GM21737 (cell line): ENCODE results near the gene MEX3A.
"Not testable (repeated sequence)": the region's sequence is repeated elsewhere in the genome, so short reads cannot be mapped to it uniquely, and the experiment has no call there.

Source experiments
- ATAC-seq: cut with Tn5 transposase; IDR thresholded peaks from one replicate; pipeline ENCODE4 v1.9.1; 2021; ENCODE audit warnings: mild to moderate bottlenecking, moderate library complexity; ENCODE audit not compliant: unreplicated experiment

The MEX3A gene

DNA sequence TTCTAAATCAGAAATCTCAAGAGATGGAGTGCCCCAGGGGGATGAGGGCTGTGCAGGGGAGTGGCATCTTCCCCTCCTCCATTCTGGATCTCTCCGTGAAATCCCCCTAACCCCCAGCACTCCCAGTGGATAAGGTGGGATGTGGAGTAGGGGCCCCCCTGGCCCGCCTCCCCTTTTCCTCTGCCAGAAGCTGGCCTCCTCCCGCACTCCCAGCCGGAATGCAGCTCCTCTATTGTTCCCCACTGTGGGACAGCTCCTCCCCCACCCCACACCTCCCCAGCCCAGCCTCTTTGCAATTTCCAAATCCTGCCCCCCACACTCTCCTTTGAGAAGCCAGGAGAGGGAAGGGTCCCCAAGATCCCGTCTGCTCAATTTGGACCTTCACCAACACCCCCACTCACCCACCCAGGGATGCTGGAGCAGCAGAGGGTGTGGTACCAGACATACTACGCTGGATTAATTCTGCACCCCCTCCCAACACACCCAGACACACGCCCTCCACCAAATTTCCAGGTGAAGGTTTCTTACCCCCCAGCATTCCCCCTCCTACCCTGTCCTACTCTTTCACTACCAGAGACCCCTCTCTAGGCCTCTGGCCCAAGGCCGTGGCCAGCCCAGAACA, 1.9 kb downstream of the MEX3A start:
- no peak for ATAC-seq

DNA sequence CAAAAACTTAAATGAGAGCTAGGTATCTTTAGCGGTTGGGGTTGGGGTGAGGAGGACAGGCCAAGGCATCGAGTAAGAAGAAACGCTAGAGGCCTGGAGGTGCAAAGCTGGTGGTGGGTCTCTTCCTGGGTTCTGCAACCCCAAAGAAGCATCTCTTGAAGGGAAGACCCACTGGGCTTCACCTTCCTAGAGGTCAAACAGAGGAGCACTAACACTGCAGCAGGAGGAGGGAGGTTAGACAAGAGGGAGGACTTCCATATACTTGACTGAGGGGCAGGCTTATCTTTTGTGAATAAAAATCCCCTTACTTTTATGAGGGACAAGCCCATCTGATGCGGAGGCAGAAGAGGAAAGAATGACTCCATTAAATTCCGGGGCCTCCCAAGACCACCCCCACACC, 2.5 kb downstream of the MEX3A start:
- no peak for ATAC-seq

GRCh38 chr1:156078728-156079127, 3.5 kb downstream of the MEX3A start:
- ATAC-seq = no peak

DNA sequence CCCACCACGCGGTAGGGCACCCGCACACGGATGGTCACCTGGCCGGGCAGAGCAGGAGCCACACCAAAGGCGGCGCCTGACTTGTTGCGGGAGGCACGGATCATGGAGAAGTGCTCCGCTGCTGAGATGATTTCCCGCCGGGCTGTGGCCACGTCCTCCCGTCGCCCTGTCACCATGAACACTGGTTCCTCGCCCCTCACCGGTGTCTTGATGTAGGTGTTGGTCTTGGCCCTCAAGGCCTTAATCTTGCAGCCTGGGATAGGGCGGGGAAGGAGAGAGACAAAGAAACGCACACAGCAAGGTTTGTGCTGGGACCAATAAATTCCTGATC, 4.9 kb downstream of the MEX3A start:
- ATAC-seq = no peak

DNA sequence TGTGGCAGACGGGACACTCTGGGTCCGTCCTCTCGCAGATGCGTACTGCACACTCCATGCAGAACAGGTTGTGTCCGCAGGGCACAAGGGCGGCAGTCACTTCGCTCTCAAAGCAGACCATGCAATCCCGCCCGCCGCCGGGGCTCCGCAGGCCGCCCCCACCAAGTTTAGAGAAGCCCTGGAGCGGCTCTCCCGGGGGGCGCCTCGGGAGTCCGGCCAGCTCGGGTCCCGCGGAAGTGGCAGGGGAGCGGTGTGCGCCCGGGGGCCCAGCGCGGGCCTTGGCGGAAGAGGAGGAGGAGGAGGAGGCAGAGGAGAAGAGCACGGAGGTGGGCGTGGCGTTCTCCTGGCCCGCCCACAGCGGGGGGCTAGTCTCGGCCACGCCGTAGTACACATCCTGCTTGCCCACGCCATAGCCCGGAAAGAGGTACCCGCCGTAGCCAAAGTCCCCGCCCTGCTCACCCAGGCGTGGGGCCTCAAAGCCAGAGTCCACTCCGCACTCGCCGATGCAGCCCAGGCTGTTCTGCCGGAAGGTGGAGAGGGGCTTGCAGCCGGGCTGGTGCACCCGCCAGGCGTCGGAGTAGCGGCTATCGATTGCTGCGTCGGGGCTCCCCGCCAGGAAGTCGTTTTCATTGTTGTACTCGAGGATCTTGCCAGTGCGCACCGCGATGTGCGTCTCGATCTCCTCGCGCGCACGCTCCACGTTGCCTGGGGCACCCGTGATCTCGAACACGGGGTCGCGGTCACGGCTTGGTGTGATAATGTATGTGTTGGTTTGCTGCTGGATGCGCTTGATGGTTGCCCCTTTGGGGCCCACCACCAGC, 5.4 kb downstream of the MEX3A start:
- no peak for ATAC-seq

DNA sequence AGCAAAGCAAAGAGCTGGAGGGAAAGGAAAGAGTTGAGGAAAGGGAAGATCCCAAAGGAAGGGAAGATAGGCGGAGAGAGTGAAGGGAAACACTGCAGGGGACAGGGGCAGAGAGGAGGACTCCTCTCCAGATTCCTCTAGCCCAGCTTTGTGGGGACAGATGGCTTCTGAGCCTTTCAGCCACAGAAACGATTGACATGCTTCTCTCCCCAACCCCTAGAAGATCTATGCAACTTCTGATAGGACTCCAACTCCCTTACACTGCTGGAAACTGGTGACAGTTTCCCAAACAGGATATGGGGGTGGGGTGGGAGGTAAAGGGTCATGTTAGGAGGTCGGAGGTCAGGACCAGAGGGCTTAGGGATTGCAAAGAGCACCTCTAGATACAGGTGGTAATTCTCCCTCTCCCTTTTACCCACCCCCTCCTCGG, 6.5 kb downstream of the MEX3A start:
- no peak for ATAC-seq

DNA sequence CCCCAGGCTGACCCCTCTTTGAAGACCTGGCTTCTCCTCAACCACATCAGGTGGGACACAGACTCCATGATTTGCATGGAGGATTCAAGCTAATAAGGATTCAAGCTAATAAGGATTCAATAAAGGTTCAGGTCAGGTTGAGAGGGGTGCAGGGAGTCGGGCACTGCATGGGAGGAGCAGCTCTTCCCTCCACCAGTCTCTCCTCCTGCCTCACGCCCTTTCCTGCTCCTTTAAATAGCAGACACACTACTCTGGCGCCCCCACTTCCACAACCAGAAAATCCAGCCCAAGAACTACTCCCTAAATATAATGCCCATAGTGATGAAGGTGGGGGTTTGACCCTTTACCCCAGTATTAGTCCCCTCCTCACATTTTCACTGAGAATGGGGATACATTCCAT, 7.1 kb downstream of the MEX3A start:
- ATAC-seq = no peak

DNA sequence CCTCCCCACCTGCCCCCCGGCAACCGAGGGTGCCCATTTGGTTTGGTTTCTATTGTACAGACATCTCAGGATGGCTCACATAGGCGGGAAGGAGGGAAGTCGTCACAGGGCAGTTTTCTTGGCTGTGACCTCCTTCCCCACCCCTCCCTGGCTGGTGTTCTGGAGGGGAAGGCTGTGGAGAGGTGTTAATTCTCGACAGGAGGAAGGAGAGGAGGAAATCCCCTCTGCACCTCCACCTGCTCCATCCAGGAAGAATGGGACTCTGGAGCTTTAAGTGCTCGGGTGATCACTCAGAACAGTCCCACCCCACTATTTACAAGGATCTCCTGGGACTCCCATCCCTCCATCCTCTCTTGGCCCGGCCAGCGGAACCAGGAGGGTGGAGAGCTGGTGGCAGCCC, 7.6 kb downstream of the MEX3A start:
- ATAC-seq = no peak

- ATAC-seq = no peak
These were observed 8.5 kb downstream of the MEX3A start for GRCh38 chr1:156073740-156074139.

DNA sequence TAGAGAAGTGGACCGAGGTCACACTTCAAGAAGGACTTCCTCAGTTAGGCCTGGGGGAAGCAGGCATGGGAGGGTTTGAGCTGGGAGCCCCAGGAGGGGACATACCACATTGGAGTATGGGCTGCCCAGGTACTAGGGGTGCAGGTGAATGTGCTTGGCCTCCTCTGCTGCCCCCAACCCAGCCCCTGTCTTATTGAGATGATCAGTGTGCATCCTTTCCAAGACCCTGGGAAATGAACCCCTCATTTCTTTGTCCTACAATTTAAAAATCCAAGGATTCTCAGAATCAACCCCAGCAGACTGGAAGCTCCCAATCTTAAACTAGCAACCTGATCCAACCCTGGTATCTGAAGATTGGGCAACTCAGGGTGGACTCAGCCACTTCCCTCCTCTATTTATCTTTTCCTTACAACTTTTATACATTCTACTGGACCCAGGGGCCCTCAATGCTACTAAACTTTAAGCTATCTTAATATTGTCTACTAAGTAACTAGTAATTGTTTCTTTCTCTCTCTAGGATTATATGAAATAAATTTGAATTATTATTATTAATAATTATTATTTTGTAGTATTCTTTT, 9.1 kb downstream of the MEX3A start:
- no peak for ATAC-seq

- ATAC-seq = no peak
These were observed 10.0 kb downstream of the MEX3A start for GRCh38 chr1:156072251-156072650.

- not testable (repeated sequence) for ATAC-seq
These were observed 10.9 kb downstream of the MEX3A start for GRCh38 chr1:156071332-156071816.

- ATAC-seq = no peak
These were observed 11.7 kb downstream of the MEX3A start for GRCh38 chr1:156070548-156070947.

- ATAC-seq = no peak
These were observed 12.5 kb downstream of the MEX3A start for GRCh38 chr1:156069490-156070455.

- no peak for ATAC-seq
These were observed 15.0 kb downstream of the MEX3A start for GRCh38 chr1:156067262-156067661.

GRCh38 chr1:156065871-156066270, 16.4 kb downstream of the MEX3A start:
- ATAC-seq = no peak

- no peak for ATAC-seq
These were observed 17.1 kb downstream of the MEX3A start for GRCh38 chr1:156065212-156065611.

DNA sequence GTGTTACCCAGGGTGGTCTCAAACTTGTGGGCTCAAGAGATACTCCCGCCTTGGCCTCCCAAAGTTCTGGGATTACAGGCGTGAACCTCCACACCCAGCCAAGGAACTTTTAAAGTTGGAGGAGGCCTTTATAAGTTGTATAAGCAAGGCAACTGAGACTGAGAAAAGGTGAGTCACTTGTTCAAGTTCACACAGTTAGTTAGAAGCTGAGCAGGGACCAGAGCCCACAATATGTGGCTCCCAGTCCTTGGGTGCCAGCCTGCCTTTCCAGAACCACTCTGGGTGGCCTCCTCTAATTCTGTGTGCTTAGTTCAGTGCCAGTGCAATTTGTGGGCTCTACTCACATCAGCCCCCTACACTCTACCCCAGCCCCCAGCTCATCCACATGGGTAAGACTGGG, 17.6 kb downstream of the MEX3A start:
- ATAC-seq = no peak

DNA sequence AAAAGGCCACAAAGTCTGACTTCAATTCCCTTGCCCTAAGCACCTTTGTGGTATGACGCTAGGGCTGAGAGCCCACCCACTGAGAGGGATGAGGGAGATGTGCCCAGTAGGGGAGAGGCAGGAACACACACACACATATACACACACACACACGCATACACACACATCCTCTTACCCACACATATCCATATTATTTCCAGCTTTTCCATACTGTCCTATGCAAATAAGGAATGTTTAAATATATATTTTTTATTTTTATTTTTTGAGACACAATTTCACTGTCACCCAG, 18.3 kb downstream of the MEX3A start:
- no peak for ATAC-seq

DNA sequence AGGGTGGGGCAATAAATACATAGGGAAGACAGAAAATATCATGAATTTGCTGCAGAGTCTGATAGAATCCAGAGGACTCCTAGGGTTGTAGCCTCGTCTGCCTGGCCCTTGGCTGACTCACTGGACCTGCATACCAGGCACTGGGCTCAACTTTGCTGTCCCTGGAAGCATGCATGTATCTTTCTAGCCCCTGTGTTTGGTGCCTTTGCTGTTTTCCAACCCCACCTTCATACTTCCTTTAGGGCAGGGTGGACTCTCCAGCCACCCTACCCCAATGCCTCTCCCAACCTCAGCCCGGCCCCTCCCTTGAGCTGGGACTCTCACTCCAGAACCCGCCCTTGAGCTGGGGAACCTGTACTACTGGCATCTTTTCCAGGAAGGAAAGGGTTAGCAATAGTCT, 20.1 kb downstream of the MEX3A start:
- no peak for ATAC-seq

DNA sequence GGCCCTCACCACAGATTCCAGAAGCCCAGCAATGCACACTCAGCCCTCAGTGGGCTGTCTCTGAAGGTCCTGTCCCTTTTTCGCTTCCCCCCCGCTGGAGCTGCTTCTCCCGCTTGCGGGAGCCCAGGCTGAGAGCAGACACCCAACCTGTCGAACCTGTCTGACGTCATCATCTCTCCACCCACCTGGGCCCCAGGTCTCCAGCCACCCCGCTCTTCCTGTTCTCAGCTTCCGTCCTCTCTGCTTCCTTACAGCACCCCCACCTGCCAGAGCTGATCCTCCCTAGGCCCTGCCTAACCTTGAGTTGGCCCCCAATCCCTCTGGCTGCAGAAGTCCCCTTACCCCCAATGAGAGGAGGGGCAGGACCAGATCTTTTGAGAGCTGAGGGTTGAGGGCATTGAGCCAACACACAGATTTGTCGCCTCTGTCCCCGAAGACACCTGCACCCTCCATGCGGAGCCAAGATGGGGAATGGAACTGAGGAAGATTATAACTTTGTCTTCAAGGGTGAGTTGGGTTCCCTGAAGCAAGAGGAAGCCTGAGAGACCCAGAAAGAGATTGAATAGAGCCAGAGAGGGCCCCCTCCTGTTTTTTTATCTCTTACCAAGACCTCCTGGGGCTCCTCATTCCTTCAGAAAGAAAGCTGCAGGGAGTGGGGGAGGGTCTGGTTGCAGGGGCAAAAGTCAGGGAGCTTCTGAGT, 21.2 kb downstream of the MEX3A start, which contains the start of gene RAB25:
Gene RAB25 (plus strand): TSS at position 224 of the 700 bp plus-strand sequence. CDS start 241 bp downstream, at position 465.
- ATAC-seq = no peak
